ENCODE results near the gene TMEM94.

DNA sequence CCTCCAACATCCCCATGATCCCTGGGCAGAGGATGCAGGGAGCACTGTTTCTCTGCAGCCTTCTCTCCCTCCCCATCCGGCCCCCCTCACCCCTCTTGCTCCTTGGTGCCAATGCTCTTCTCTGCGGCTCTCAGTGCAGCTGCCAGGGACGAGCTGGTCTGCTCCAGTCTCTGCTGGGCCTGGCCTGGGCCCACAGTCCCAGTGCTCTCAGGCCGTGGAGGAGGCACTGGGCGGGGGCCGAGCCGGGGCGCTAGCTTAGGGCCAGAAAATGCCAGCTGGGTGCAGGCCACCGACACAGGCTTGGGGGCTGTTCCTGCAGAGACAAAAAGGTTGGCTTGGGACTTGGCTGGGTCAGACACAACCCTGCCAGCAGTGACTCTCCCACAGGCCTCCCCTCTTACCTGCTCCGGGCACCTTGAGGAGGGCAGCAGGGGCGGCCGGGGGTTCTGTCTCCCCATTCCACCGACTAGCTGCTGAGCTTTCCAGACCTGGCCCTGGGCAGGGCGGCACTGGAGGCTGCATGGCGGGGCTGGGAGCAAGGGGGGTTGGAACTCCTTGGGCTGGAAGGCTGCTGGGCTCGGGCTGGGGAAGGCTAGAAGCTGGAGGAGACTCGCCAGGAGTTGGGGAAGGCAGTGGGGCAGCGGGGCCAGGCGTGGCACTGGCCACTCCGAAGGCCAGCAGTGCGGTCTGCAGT is 45.1 kb downstream of the TMEM94 start:
- no peak for TF ChIP-seq CTCF (conservative IDR thresholded peaks at IDR 0.05; ENCODE audit: low read depth, low read length)
- TF ChIP-seq POLR2A (IDR thresholded peaks at IDR 0.05; ENCODE audit: low read depth, low read length) = no peak
- no peak for TF ChIP-seq MXI1 (IDR thresholded peaks at IDR 0.05; ENCODE audit: borderline replicate concordance, low read depth, low read length)
- TF ChIP-seq ELK1 (IDR thresholded peaks at IDR 0.05; ENCODE audit: borderline replicate concordance, low read depth, low read length) = no peak
- TF ChIP-seq USF2 (IDR thresholded peaks at IDR 0.05; ENCODE audit: low read depth, low read length) = no peak
- no peak for TF ChIP-seq SMC3 (IDR thresholded peaks at IDR 0.05; ENCODE audit: low read depth, low read length)
- TF ChIP-seq RFX5 (IDR thresholded peaks at IDR 0.05; ENCODE audit: low read depth, low read length) = no peak
- TF ChIP-seq RAD21 (IDR thresholded peaks at IDR 0.05; ENCODE audit: low read length) = no peak
- TF ChIP-seq CHD1 (IDR thresholded peaks at IDR 0.05; ENCODE audit: low read depth, low read length) = no peak
- TF ChIP-seq RCOR1 (IDR thresholded peaks at IDR 0.05; ENCODE audit: insufficient replicate concordance, low read length) = no peak
- no peak for TF ChIP-seq CEBPB (IDR thresholded peaks at IDR 0.05; ENCODE audit: low read depth, low read length)

All from IMR-90 (cell line).